Measurements from ENCODE around the gene LAMB1.
"Not testable (repeated sequence)": the region's sequence is repeated elsewhere in the genome, so short reads cannot be mapped to it uniquely, and the experiment has no call there.

Gene LAMB1

DNA sequence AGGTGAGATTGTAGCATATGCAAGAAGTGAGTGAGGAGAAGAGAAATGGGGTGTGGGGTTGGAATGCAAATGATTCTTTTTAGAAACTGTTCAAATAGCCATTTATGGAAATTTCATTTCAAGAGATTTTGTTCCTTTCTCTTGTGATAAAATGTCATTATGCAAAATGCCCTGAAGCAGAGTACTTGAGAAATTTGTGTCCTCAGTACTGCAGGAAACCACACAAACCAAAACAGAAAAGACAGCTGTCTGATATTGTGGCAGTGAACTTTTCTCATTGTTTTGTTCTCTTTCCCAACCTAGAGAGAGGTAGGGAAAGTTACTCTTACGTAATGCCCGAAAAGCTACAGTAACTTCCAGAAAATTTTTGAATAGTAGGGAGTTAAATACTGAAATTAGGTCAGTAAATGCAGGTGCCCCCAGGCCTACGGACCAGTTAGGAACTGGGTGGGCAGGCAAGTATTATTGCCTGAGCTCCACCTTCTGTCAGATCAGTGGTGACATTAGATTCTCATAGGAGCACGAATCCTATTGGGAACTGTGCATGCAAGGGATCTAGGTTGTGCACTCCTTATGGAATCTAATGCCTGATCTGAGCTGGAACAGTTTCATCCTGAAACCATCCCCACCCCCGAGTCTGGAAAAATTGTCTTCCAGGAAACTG, 78.0 kb downstream of the LAMB1 start:
- H3K27me3 ChIP-seq = no peaks in the 10 kb centered on the region
- peaks cover 34% of the 10 kb centered on the region for H3K36me3 ChIP-seq
- peak overlapping the region in 1 of 2 experiments; percentile 2 for H3K4me3 ChIP-seq (ENCODE audit: low read depth in 1 of 2, low read length in 1 of 2)
- TF ChIP-seq CTCF (IDR thresholded peaks at IDR 0.05) = no peak
- peaks cover 39 to 54% of the 10 kb centered on the region in 2 experiments for H3K4me1 ChIP-seq (ENCODE audit: control insufficient read depth in 1 of 2, insufficient read depth in 1 of 2, low read depth in 1 of 2, low read length in 1 of 2)
- H3K9me3 ChIP-seq = no peaks in the 10 kb centered on the region
- H3K27ac ChIP-seq = peak overlapping the region; percentile 78

- no peak overlapping the region for H3K27ac ChIP-seq
- peaks cover 48% of the 10 kb centered on the region for H3K36me3 ChIP-seq
Observed at GRCh38 chr7:107922886-107923285, 80.1 kb downstream of the LAMB1 start.

DNA sequence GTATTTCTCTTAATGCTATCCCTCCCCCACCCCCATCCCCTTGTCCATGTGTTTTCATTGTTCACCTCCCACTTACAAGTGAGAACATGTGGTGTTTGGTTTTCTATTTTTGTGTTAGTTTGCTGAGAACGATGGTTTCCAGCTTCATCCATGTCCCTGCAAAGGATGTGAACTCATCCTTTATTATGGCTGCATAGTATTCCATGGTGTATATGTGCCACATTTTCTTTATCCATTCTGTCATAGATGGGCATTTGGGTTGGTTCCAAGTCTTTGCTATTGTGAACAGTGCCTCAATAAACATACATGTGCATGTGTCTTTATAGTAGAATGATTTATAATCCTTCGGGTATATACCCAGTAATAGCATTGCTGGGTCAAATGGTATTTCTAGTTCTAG, 81.1 kb downstream of the LAMB1 start:
- not testable (repeated sequence) for H3K4me3 ChIP-seq (ENCODE audit: low read depth in 1 of 2, low read length in 1 of 2); H3K9me3 ChIP-seq; H3K27me3 ChIP-seq; H3K27ac ChIP-seq
- Histone ChIP-seq H3K4me1 (ENCODE audit: control insufficient read depth in 1 of 2, insufficient read depth in 1 of 2, low read depth in 1 of 2, low read length in 1 of 2) (peaks cover 34 to 45% of the 10 kb centered on the region in 2 experiments), H3K36me3 (peaks cover 58% of the 10 kb centered on the region)

More at GRCh38 chr7:107922886-107923285, 80.1 kb downstream of the LAMB1 start:
- Histone ChIP-seq H3K4me3 (ENCODE audit: low read depth in 1 of 2, low read length in 1 of 2) (no peak overlapping the region), H3K9me3 (no peaks in the 10 kb centered on the region), H3K27me3 (no peaks in the 10 kb centered on the region), H3K4me1 (ENCODE audit: control insufficient read depth in 1 of 2, insufficient read depth in 1 of 2, low read depth in 1 of 2, low read length in 1 of 2) (peaks cover 39 to 54% of the 10 kb centered on the region in 2 experiments)
- TF ChIP-seq CTCF (IDR thresholded peaks at IDR 0.05) = no peak

DNA sequence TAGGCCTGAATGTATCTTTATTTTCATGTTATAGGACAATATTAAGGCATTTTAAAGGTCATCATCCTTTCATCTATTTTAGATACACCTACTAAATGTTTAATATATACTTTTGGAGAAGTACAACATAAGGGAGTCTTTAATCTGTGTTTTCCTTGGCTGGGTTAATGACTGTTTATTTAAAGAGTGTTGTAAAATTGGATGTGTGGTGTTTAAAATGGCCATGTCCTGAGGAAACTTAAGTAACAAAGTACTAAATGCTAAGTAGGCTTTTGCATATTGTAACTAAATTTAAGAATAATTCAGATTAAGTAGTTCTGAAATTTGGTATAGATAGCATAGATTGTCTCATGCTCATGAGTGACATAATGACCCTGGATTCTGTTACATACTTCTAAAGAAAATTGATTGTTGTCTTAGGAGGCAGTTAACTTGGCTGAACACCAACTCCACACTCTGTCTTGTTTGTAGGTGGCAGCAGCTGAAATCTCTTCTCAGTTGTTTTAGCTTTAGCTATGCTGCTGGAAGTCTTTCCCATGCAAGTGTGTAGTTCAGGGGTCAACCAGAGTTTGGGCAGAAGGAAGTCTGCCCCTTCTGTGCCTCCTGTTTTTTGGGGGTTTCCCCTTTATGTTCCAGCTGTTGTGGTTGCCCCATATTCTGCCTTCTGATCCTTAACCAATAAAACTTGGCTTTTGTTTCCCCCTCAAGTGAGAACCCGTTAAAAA, 82.8 kb downstream of the LAMB1 start:
- H3K36me3 ChIP-seq = peaks cover 66% of the 10 kb centered on the region
- no peak for TF ChIP-seq CTCF (IDR thresholded peaks at IDR 0.05)
- peak overlapping the region; percentile 1 for H3K27ac ChIP-seq
- H3K4me1 ChIP-seq (ENCODE audit: control insufficient read depth in 1 of 2, insufficient read depth in 1 of 2, low read depth in 1 of 2, low read length in 1 of 2) = peaks cover 26 to 46% of the 10 kb centered on the region in 2 experiments
- H3K27me3 ChIP-seq = no peaks in the 10 kb centered on the region
- H3K9me3 ChIP-seq = no peaks in the 10 kb centered on the region
- H3K4me3 ChIP-seq (ENCODE audit: low read depth in 1 of 2, low read length in 1 of 2) = no peak overlapping the region

DNA sequence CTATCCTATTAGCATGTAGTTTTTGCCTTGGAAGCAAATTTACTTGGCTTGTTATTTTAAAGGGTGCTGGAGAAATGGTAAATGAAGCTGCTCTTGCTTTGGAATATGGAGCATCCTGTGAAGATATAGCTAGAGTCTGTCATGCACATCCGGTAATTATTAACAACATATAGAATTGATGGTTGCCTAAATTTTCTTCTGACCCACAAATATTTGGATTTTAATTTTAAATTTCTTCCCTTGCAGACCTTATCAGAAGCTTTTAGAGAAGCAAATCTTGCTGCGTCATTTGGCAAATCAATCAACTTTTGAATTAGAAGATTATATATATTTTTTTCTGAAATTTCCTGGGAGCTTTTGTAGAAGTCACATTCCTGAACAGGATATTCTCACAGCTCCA, 84.0 kb downstream of the LAMB1 start:
- Histone ChIP-seq H3K4me1 (ENCODE audit: control insufficient read depth in 1 of 2, insufficient read depth in 1 of 2, low read depth in 1 of 2, low read length in 1 of 2) (peaks cover 26 to 46% of the 10 kb centered on the region in 2 experiments), H3K4me3 (ENCODE audit: low read depth in 1 of 2, low read length in 1 of 2) (no peak overlapping the region), H3K36me3 (peaks cover 65% of the 10 kb centered on the region), H3K27ac (no peak overlapping the region), H3K9me3 (no peaks in the 10 kb centered on the region), H3K27me3 (no peaks in the 10 kb centered on the region)
- TF ChIP-seq CTCF (IDR thresholded peaks at IDR 0.05) = no peak
